Glutamatergic neuron (in vitro differentiated cells): ENCODE measurements around the gene SNX14. TPM values are rescaled to one million over a fixed set of nuclear protein-coding genes. Genes with fewer than 3 reads are reported as not detected.

Experiments used
- DNase-seq: peaks from one replicate; pipeline ENCODE4 v3.0.0; 2022
- H3K27ac Mint-ChIP-seq: one replicate; pipeline ENCODE4 v1.8.0; 2020; ENCODE audit warnings: mild to moderate bottlenecking, mixed read lengths, inconsistent platforms; ENCODE audit not compliant: unreplicated experiment
- H3K27me3 Mint-ChIP-seq: one replicate; pipeline ENCODE4 v1.8.0; 2020; ENCODE audit warnings: mild to moderate bottlenecking, moderate library complexity, mixed read lengths, inconsistent platforms; ENCODE audit not compliant: unreplicated experiment
- H3K36me3 Mint-ChIP-seq: one replicate; pipeline ENCODE4 v1.8.0; 2020; ENCODE audit warnings: mild to moderate bottlenecking, mixed read lengths, inconsistent platforms; ENCODE audit not compliant: unreplicated experiment
- H3K4me1 Mint-ChIP-seq: one replicate; pipeline ENCODE4 v1.8.0; 2020; ENCODE audit warnings: mild to moderate bottlenecking, low read depth, mixed read lengths, inconsistent platforms; ENCODE audit not compliant: unreplicated experiment
- H3K4me3 Mint-ChIP-seq: one replicate; pipeline ENCODE4 v1.8.0; 2020; ENCODE audit warnings: mild to moderate bottlenecking, mixed read lengths, inconsistent platforms; ENCODE audit not compliant: unreplicated experiment
- H3K9me3 Mint-ChIP-seq: one replicate; pipeline ENCODE4 v1.8.0; 2020; ENCODE audit warnings: mild to moderate bottlenecking, moderate library complexity, mixed read lengths, inconsistent platforms; ENCODE audit not compliant: unreplicated experiment
- total RNA-seq: library from RNA; stranded (reverse); fragmentation: NEBNext Ultra II Directional; extraction: Animal tissue kit (Norgen Biotek cat#: 25700); gene quantifications from one replicate; pipeline ENCODE4 v1.2.1, GENCODE V29; 2021; ENCODE audit not compliant: unreplicated experiment
- TF ChIP-seq, protein P1 (sequence below): fragments of 200-600 bp; sonication (generic); IDR thresholded peaks from one replicate; pipeline ENCODE4 v1.5.0; 2021; ENCODE audit not compliant: partially characterized antibody, unreplicated experiment

The SNX14 gene
- total RNA-seq, 1 donor from 2014 or later: 73.6 TPM

- Mint-ChIP-seq H3K4me3 (no peak overlapping the region), H3K36me3 (peaks cover 33% of the 10 kb centered on the region), H3K4me1 (no peaks in the 10 kb centered on the region), H3K27ac (no peak overlapping the region), H3K9me3 (peaks cover 15% of the 10 kb centered on the region), H3K27me3 (peaks cover 2% of the 10 kb centered on the region)
- TF ChIP-seq, protein P1, sequence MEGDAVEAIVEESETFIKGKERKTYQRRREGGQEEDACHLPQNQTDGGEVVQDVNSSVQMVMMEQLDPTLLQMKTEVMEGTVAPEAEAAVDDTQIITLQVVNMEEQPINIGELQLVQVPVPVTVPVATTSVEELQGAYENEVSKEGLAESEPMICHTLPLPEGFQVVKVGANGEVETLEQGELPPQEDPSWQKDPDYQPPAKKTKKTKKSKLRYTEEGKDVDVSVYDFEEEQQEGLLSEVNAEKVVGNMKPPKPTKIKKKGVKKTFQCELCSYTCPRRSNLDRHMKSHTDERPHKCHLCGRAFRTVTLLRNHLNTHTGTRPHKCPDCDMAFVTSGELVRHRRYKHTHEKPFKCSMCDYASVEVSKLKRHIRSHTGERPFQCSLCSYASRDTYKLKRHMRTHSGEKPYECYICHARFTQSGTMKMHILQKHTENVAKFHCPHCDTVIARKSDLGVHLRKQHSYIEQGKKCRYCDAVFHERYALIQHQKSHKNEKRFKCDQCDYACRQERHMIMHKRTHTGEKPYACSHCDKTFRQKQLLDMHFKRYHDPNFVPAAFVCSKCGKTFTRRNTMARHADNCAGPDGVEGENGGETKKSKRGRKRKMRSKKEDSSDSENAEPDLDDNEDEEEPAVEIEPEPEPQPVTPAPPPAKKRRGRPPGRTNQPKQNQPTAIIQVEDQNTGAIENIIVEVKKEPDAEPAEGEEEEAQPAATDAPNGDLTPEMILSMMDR: no peak
- no peak for DNase-seq
These were observed 12.1 kb downstream of the SNX14 start for GRCh38 chr6:85581572-85581971.

GRCh38 chr6:85580878-85581267 lies 12.8 kb downstream of the SNX14 start:
- no peak for DNase-seq
- H3K4me1 Mint-ChIP-seq: no peaks in the 10 kb centered on the region
- peaks cover 15% of the 10 kb centered on the region for H3K9me3 Mint-ChIP-seq
- peaks cover 2% of the 10 kb centered on the region for H3K27me3 Mint-ChIP-seq
- TF ChIP-seq, protein P1: no peak
- H3K36me3 Mint-ChIP-seq: peaks cover 33% of the 10 kb centered on the region
- no peak overlapping the region for H3K27ac Mint-ChIP-seq
- no peak overlapping the region for H3K4me3 Mint-ChIP-seq

DNA sequence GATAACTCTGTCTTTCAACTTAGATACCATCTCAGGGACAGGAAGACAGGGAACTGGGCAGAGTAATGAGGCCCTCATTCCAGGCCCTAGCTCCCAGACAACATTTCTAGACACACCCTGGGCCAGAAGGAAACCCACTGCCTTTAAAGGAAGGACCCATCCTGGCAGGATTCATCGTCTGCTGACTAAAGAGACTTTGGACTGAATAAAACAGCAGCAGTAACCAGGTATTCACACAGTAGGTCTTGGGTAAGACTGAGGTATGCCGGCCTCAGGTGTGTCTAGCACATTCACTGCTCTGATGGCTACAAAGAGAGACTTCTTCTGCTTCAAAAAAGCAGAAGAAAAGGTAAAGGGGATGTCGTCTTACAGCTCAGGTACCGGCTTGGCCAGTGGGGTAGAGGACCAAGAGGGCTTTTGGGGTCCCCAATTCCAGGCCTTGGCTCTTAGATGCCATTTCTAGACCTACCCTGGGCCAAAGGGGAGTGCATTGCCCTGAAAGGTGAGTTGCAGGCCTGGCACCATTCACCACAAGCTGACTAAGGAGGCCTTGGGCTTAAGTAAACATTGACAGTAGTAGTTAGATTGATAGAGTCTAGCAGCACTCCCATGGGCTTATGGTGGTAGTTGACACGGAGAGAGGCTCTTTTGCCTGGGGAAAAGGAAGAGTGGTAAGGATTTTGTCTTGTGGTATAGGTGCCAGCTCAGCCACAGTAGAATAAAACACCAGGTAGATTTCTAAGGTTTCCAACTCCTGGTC lies 13.4 kb downstream of the SNX14 start:
- Mint-ChIP-seq H3K4me1 (no peaks in the 10 kb centered on the region), H3K36me3 (peaks cover 33% of the 10 kb centered on the region), H3K27ac (no peak overlapping the region), H3K27me3 (peaks cover 2% of the 10 kb centered on the region), H3K4me3 (no peak overlapping the region), H3K9me3 (peaks cover 15% of the 10 kb centered on the region)
- TF ChIP-seq, protein P1: no peak
- DNase-seq: no peak

- H3K9me3 Mint-ChIP-seq: peaks cover 15% of the 10 kb centered on the region
- no peak overlapping the region for H3K27ac Mint-ChIP-seq
- no peak for DNase-seq
- peaks cover 2% of the 10 kb centered on the region for H3K27me3 Mint-ChIP-seq
- H3K4me3 Mint-ChIP-seq: no peak overlapping the region
- TF ChIP-seq, protein P1: no peak
- H3K4me1 Mint-ChIP-seq: no peaks in the 10 kb centered on the region
- peaks cover 28% of the 10 kb centered on the region for H3K36me3 Mint-ChIP-seq
These were observed 14.1 kb downstream of the SNX14 start for GRCh38 chr6:85579581-85579980.

DNA sequence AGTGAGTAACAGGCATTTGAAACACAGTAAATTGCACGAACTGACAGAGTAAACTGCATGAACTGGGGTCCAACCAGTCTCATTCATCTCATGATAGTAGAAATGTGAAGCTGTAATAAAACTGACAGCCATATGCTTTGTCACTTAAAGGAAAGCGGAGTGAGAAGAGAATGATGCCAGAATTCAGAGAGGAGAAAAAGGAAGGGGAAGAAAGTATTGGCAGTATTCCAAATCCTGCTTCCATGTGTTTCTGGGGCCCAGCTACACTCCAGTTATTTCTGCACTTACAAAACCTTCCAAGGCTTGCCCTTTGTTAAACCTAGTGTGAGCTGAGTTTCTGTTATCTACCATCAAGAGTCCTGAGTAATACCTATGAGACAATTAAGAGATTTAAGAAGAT lies 17.2 kb downstream of the SNX14 start:
- Mint-ChIP-seq H3K36me3 (peaks cover 4% of the 10 kb centered on the region), H3K4me1 (no peaks in the 10 kb centered on the region), H3K4me3 (no peak overlapping the region), H3K27ac (no peak overlapping the region), H3K27me3 (no peaks in the 10 kb centered on the region), H3K9me3 (peaks cover 4% of the 10 kb centered on the region)
- DNase-seq: no peak
- TF ChIP-seq, protein P1: no peak
